ENCODE measurements around the gene OR6Q1.

OR6Q1 gene

DNA sequence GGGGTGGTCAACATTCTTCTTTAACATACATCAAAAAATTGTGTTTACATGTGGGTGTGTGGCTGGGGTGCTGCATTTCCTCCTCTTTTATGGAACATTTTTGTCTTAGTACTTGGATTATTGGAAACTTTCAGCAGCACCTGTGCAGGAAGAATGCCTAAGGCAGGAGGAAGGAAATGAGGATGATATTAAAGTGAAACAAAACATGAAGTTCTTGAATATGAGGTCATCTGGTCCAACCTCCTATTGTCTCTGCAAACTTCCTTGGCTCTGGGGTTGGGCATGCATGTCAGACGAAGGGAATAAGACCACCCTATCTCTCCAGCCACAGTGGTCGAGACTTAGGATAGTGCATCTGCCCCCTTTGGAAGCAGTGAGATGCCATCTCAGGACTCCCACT lies 27.7 kb upstream of the OR6Q1 start:
- TF ChIP-seq USF1 (IDR thresholded peaks at IDR 0.05), result no peak
- TF ChIP-seq EGR1 (IDR thresholded peaks at IDR 0.05), result no peak
- no peak for TF ChIP-seq FOXM1 (IDR thresholded peaks at IDR 0.05; ENCODE audit: borderline replicate concordance, low read depth)
- no peak for TF ChIP-seq CEBPB (IDR thresholded peaks at IDR 0.05)
- TF ChIP-seq, protein P1, sequence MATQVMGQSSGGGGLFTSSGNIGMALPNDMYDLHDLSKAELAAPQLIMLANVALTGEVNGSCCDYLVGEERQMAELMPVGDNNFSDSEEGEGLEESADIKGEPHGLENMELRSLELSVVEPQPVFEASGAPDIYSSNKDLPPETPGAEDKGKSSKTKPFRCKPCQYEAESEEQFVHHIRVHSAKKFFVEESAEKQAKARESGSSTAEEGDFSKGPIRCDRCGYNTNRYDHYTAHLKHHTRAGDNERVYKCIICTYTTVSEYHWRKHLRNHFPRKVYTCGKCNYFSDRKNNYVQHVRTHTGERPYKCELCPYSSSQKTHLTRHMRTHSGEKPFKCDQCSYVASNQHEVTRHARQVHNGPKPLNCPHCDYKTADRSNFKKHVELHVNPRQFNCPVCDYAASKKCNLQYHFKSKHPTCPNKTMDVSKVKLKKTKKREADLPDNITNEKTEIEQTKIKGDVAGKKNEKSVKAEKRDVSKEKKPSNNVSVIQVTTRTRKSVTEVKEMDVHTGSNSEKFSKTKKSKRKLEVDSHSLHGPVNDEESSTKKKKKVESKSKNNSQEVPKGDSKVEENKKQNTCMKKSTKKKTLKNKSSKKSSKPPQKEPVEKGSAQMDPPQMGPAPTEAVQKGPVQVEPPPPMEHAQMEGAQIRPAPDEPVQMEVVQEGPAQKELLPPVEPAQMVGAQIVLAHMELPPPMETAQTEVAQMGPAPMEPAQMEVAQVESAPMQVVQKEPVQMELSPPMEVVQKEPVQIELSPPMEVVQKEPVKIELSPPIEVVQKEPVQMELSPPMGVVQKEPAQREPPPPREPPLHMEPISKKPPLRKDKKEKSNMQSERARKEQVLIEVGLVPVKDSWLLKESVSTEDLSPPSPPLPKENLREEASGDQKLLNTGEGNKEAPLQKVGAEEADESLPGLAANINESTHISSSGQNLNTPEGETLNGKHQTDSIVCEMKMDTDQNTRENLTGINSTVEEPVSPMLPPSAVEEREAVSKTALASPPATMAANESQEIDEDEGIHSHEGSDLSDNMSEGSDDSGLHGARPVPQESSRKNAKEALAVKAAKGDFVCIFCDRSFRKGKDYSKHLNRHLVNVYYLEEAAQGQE (IDR thresholded peaks at IDR 0.05; ENCODE audit: low read depth), result no peak
- TF ChIP-seq CREB1 (IDR thresholded peaks at IDR 0.05; ENCODE audit: low read depth), result no peak
- TF ChIP-seq TEAD4 (IDR thresholded peaks at IDR 0.05), result no peak
- TF ChIP-seq RAD21 (IDR thresholded peaks at IDR 0.05; ENCODE audit: low read depth), result no peak
- TF ChIP-seq NFIC (IDR thresholded peaks at IDR 0.05), result no peak
- no peak for TF ChIP-seq YY1 (IDR thresholded peaks at IDR 0.05; ENCODE audit: low read depth)
- TF ChIP-seq MAX (IDR thresholded peaks at IDR 0.05), result no peak
- TF ChIP-seq ZBTB7A (IDR thresholded peaks at IDR 0.05; ENCODE audit: low read depth), result no peak
- no peak for TF ChIP-seq EP300 (IDR thresholded peaks at IDR 0.05; ENCODE audit: borderline replicate concordance)
- TF ChIP-seq TAF1 (IDR thresholded peaks at IDR 0.05; ENCODE audit: low read depth), result no peak
- no peak for TF ChIP-seq TCF12 (IDR thresholded peaks at IDR 0.05; ENCODE audit: low read depth)

GRCh38 chr11:58003591-58003990 lies 27.2 kb upstream of the OR6Q1 start:
- TF ChIP-seq EP300 (IDR thresholded peaks at IDR 0.05; ENCODE audit: borderline replicate concordance) (no peak), FOXM1 (IDR thresholded peaks at IDR 0.05; ENCODE audit: borderline replicate concordance, low read depth) (no peak), EGR1 (IDR thresholded peaks at IDR 0.05) (no peak)

GRCh38 chr11:58004664-58005063 lies 26.1 kb upstream of the OR6Q1 start:
- TF ChIP-seq, protein P1 (IDR thresholded peaks at IDR 0.05; ENCODE audit: low read depth), result no peak
- TF ChIP-seq CEBPB (IDR thresholded peaks at IDR 0.05) (no peak), TCF12 (IDR thresholded peaks at IDR 0.05; ENCODE audit: low read depth) (no peak), CREB1 (IDR thresholded peaks at IDR 0.05; ENCODE audit: low read depth) (no peak), RAD21 (IDR thresholded peaks at IDR 0.05; ENCODE audit: low read depth) (no peak), YY1 (IDR thresholded peaks at IDR 0.05; ENCODE audit: low read depth) (no peak), FOXM1 (IDR thresholded peaks at IDR 0.05; ENCODE audit: borderline replicate concordance, low read depth) (no peak), ZBTB7A (IDR thresholded peaks at IDR 0.05; ENCODE audit: low read depth) (no peak), MAX (IDR thresholded peaks at IDR 0.05) (no peak), EGR1 (IDR thresholded peaks at IDR 0.05) (no peak), USF1 (IDR thresholded peaks at IDR 0.05) (no peak), TEAD4 (IDR thresholded peaks at IDR 0.05) (no peak), TAF1 (IDR thresholded peaks at IDR 0.05; ENCODE audit: low read depth) (no peak), EP300 (IDR thresholded peaks at IDR 0.05; ENCODE audit: borderline replicate concordance) (no peak), NFIC (IDR thresholded peaks at IDR 0.05) (no peak)

GRCh38 chr11:58006940-58007339 lies 23.8 kb upstream of the OR6Q1 start:
- TF ChIP-seq NFIC (IDR thresholded peaks at IDR 0.05), result no peak
- TF ChIP-seq TEAD4 (IDR thresholded peaks at IDR 0.05), result no peak
- TF ChIP-seq CEBPB (IDR thresholded peaks at IDR 0.05), result no peak
- no peak for TF ChIP-seq EP300 (IDR thresholded peaks at IDR 0.05; ENCODE audit: borderline replicate concordance)

DNA sequence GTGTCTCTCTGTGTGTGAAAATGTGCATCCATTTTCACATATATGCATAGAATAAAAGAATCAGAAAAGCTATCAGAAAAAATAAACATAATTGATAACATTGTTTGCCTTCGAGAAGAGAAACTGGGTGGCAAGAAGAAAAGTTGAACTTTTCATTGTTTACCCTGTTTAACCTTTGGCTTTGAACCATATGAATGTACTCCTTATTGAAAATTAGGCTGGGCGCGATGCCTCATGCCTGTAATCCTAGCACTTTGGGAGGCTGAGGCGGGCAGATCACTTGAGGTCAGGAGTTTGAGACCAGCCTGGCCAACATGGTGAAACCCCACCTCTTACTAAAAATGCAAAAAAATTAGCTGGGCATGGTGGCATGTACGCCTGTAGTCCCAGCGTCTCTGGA lies 19.0 kb upstream of the OR6Q1 start:
- TF ChIP-seq MAX (IDR thresholded peaks at IDR 0.05) (no peak), RAD21 (IDR thresholded peaks at IDR 0.05; ENCODE audit: low read depth) (no peak)

DNA sequence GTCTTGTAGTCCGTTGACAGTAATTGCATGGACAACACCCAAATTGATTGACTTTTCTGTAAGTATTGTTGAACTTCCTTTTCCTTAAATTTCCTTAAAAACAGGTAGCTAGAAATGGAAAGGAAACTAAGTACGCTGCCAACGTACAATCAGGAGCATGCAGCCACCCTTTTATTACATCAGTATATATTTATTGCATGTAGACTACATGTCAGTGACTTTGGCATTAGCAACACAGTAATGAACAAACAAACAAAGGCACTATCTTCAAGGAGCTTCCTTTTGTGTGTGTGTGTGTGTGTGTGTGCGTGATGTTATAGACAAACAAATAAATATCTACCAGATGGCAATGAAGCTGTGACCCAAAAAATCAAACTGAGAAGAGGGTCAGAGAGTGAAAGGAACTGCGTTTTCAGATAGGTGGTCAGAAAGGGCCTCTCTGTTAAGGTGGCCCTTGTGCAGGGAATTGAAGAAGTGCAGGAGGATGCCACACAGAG lies 7.3 kb upstream of the OR6Q1 start, which contains the start of gene OR9Q1:
Gene OR9Q1, plus strand, starts transcription at position 447 of the 497 bp plus-strand sequence. CDS start 155,564 bp downstream, outside the sequence.
- TF ChIP-seq CEBPB (IDR thresholded peaks at IDR 0.05) (no peak), TAF1 (IDR thresholded peaks at IDR 0.05; ENCODE audit: low read depth) (no peak), USF1 (IDR thresholded peaks at IDR 0.05) (no peak), TEAD4 (IDR thresholded peaks at IDR 0.05) (no peak), TCF12 (IDR thresholded peaks at IDR 0.05; ENCODE audit: low read depth) (no peak), CREB1 (IDR thresholded peaks at IDR 0.05; ENCODE audit: low read depth) (no peak), YY1 (IDR thresholded peaks at IDR 0.05; ENCODE audit: low read depth) (no peak), RAD21 (IDR thresholded peaks at IDR 0.05; ENCODE audit: low read depth) (no peak), NFIC (IDR thresholded peaks at IDR 0.05) (no peak), EGR1 (IDR thresholded peaks at IDR 0.05) (no peak), EP300 (IDR thresholded peaks at IDR 0.05; ENCODE audit: borderline replicate concordance) (no peak), MAX (IDR thresholded peaks at IDR 0.05) (no peak), FOXM1 (IDR thresholded peaks at IDR 0.05; ENCODE audit: borderline replicate concordance, low read depth) (no peak), ZBTB7A (IDR thresholded peaks at IDR 0.05; ENCODE audit: low read depth) (no peak)
- TF ChIP-seq, protein P1 (IDR thresholded peaks at IDR 0.05; ENCODE audit: low read depth), result no peak

All from Ishikawa (cell line).